Measurements from ENCODE around the gene NKX2-3. TPM values are rescaled to one million over a fixed set of nuclear protein-coding genes. Genes with fewer than 3 reads are reported as not detected.

Gene NKX2-3
- total and polyA plus RNA-seq, 9 of the 15 experiments (the other 6 are each of a cell fraction or from before 2014, with no cell fraction given) = not detected

- CTCF ChIA-PET (ENCODE audit: low intra/inter-chr PET ratio) = no interaction called here
- no peaks in the 10 kb centered on the region for H3K9me1 ChIP-seq (ENCODE audit: control insufficient read depth, insufficient read depth, low read length)
- H3K4me3 ChIP-seq = no peak overlapping the region
- no peaks in the 10 kb centered on the region for H3K79me2 ChIP-seq (ENCODE audit: control insufficient read depth, insufficient read depth, low read length)
- in situ Hi-C loops (cut with MboI) (no loop called here), intact Hi-C loops (cut with micrococcal nuclease) (no loop called here)
- no peak overlapping the region for H3K27ac ChIP-seq (ENCODE audit: extremely low read depth, low read depth, low read length)
- peaks cover 9 to 39% of the 10 kb centered on the region in 2 experiments; a peak in 4 of 5 replicates for H3K27me3 ChIP-seq (ENCODE audit: control insufficient read depth in 2 of 2, insufficient read depth in 2 of 2, low read length in 2 of 2)
- no peaks in the 10 kb centered on the region for H3K9me3 ChIP-seq (replicated peaks; ENCODE audit: control insufficient read depth, insufficient read depth, low read depth, low read length)
- FAIRE-seq = no peak
- no peaks in the 10 kb centered on the region for H4K20me1 ChIP-seq (replicated peaks; ENCODE audit: control insufficient read depth, insufficient read depth, low read length)
- H3K4me1 ChIP-seq (replicated peaks in 1 of 2; ENCODE audit: control insufficient read depth in 2 of 2, insufficient read depth in 2 of 2, low read length in 2 of 2) = peaks cover 0 to 13% of the 10 kb centered on the region in 2 experiments; a peak in 1 of 5 replicates
- no peak overlapping the region for H3K4me2 ChIP-seq (ENCODE audit: insufficient read depth, low read length)
- WGBS (ENCODE audit: insufficient coverage, low coverage, missing lambda C conversion rate) = 40% methylated on average over 26 of the region's 46 CpGs
- no peak overlapping the region for H3K9ac ChIP-seq (ENCODE audit: insufficient read depth in 1 of 2, low read depth in 2 of 2, low read length in 2 of 2)
- DNase-seq (ENCODE audit: extremely low read depth in 1 of 4, low spot score in 3 of 4) = no peak
- BruUV-seq (replicated peaks) = no TSS peak
- H3K36me3 ChIP-seq (ENCODE audit: control insufficient read depth, insufficient read depth, low read length) = no peaks in the 10 kb centered on the region
- ATAC-seq = no peak
- TF ChIP-seq IRF9 (tag; IDR thresholded peaks at IDR 0.05) (no peak), SIX5 (IDR thresholded peaks at IDR 0.05; ENCODE audit: borderline replicate concordance in 1 of 2, insufficient read depth in 1 of 2, low read depth in 1 of 2, low read length in 2 of 2) (no peak), TSC22D4 (tag; IDR thresholded peaks at IDR 0.05) (no peak), ZBTB2 (IDR thresholded peaks at IDR 0.05) (no peak), PHB2 (IDR thresholded peaks at IDR 0.05; ENCODE audit: low read depth) (no peak), LEF1 (IDR thresholded peaks at IDR 0.05) (no peak), U2AF2 (optimal IDR thresholded peaks at IDR 0.05; ENCODE audit: low read depth, low read length) (no peak), NFYB (IDR thresholded peaks at IDR 0.05; ENCODE audit: extremely low read depth, insufficient read length) (no peak), TOE1 (IDR thresholded peaks at IDR 0.05; ENCODE audit: borderline replicate concordance) (no peak), TOE1 (CRISPR knock-in tag; IDR thresholded peaks at IDR 0.05; ENCODE audit: borderline replicate concordance, low read depth) (no peak), RHOXF2B (CRISPR knock-in tag; conservative IDR thresholded peaks at IDR 0.05) (no peak), GTF2A2 (tag; IDR thresholded peaks at IDR 0.05) (no peak), SRSF9 (IDR thresholded peaks at IDR 0.05; ENCODE audit: borderline replicate concordance, low read depth, low read length) (no peak), RBM39 (optimal IDR thresholded peaks at IDR 0.05; ENCODE audit: low read depth, low read length) (no peak), CGGBP1 (CRISPR knock-in tag; IDR thresholded peaks at IDR 0.05) (no peak), NCOA6 (IDR thresholded peaks at IDR 0.05) (no peak), JUNB (CRISPR knock-in tag; conservative IDR thresholded peaks at IDR 0.05) (no peak), PRPF4 (IDR thresholded peaks at IDR 0.05; ENCODE audit: insufficient read depth, low read depth, low read length, poor library complexity, severe bottlenecking) (no peak), ZFP30 (CRISPR knock-in tag; IDR thresholded peaks at IDR 0.05; ENCODE audit: borderline replicate concordance) (no peak), HNRNPUL1 (IDR thresholded peaks at IDR 0.05; ENCODE audit: low read length) (no peak)
- no peak overlapping the region for H2AFZ ChIP-seq (ENCODE audit: low read depth, low read length)
- POLR2A ChIA-PET = no interaction called here
Observed at GRCh38 chr10:99520847-99521764, 11.6 kb upstream of the NKX2-3 start.
